Measurements from ENCODE around the gene PPP1R11. TPM values are rescaled to one million over a fixed set of nuclear protein-coding genes. Genes with fewer than 3 reads are reported as not detected.

The PPP1R11 gene
- total and polyA plus RNA-seq, 9 of the 15 experiments (the other 6 are each of a cell fraction or from before 2014, with no cell fraction given) = 17.8 to 94.8 (median 44.6) TPM

GRCh38 chr6:30060606-30061091, 6.3 kb upstream of the PPP1R11 start (continued):
- TF ChIP-seq MGA (IDR thresholded peaks at IDR 0.05) (peak; percentile 61; the same call in 1 of the 2 replicates), RBM17 (IDR thresholded peaks at IDR 0.05; ENCODE audit: borderline replicate concordance, low read depth, low read length) (no peak), KAT8 (IDR thresholded peaks at IDR 0.05; ENCODE audit: low read depth) (no peak), PHB (CRISPR knock-in tag; IDR thresholded peaks at IDR 0.05) (no peak), MAFF (IDR thresholded peaks at IDR 0.05; ENCODE audit: low read length) (no peak), MTA3 (IDR thresholded peaks at IDR 0.05; ENCODE audit: borderline replicate concordance) (no peak), PRPF4 (IDR thresholded peaks at IDR 0.05; ENCODE audit: insufficient read depth, low read depth, low read length, poor library complexity, severe bottlenecking) (no peak), LEF1 (IDR thresholded peaks at IDR 0.05) (no peak), MLLT1 (IDR thresholded peaks at IDR 0.05) (no peak), ARID4B (CRISPR knock-in tag; IDR thresholded peaks at IDR 0.05) (peak; percentile 4; the same call in 1 of the 2 replicates)
